Stimulated activated CD4-positive, alpha-beta T cell treated with anti-CD3 and anti-CD28 coated beads, Interleukin-4, amount 100 ng/mL, for 48 hours (primary cell): ENCODE results near the gene IQCC.

Experiments used
- DNase-seq, 2 donors: peaks; one replicate each; pipeline ENCODE4 v3.0.0-alpha.2; 2020; ENCODE audit warnings: low read depth in 2 of 2

The IQCC gene

DNA sequence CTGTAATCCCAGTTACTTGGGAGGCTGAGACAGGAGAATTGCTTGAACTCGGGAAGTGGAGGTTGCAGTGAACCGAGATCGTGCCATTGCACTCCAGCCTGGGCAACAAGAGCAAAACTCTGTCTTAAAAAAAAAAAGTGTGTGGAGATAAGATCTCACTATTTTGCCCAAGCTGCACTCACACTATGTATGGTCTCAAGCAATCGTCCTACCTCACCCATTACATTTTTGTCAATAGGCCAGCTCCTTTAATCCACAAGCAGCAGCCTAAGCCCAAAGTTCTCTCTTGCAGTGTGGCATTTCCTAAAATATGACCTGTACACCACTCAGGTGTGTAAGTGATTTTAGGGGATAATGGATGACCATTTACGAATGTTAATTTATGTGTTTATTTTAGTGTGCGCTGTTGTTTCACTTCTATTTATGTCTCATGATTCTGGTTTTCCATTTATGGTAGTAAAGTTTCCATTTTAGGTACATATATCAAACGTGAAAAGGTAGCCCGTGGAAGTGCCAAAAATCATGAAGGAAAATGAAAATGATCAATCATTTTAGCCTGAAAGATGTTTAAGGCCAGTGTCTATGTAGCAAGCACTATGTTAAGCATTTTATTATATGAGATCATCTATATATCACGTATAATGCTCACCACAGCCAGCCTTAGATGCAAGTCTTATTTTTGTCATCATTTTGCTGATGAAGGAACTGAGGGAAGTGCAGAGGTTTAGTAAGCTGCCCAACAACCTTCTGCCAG lies 51.2 kb downstream of the IQCC start:
- DNase-seq: no peak

DNA sequence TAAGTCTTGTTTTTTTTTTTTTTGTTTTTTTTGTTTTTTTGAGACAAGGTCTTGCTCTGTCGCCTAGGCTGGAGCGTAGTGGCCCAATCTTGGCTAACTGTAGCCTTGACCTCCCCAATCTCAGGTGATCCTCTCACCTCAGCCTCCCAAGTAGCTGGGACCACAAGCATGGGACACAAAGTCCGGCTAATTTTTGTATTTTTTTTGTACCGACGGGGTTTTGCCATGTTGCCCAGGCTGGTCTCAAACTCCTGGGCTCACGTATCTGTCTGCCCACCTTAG lies 51.7 kb downstream of the IQCC start:
- DNase-seq: no peak
